ENCODE data around the gene SAYSD1. TPM values are rescaled to one million over a fixed set of nuclear protein-coding genes. Genes with fewer than 3 reads are reported as not detected.
A peak's percentile ranks its signal among the peaks of the same experiment; 100 is the strongest.

Gene SAYSD1
- total and polyA plus RNA-seq, 9 of the 15 experiments (the other 6 are each of a cell fraction or from before 2014, with no cell fraction given) = 3.5 to 19.1 (median 12.4) TPM

DNA sequence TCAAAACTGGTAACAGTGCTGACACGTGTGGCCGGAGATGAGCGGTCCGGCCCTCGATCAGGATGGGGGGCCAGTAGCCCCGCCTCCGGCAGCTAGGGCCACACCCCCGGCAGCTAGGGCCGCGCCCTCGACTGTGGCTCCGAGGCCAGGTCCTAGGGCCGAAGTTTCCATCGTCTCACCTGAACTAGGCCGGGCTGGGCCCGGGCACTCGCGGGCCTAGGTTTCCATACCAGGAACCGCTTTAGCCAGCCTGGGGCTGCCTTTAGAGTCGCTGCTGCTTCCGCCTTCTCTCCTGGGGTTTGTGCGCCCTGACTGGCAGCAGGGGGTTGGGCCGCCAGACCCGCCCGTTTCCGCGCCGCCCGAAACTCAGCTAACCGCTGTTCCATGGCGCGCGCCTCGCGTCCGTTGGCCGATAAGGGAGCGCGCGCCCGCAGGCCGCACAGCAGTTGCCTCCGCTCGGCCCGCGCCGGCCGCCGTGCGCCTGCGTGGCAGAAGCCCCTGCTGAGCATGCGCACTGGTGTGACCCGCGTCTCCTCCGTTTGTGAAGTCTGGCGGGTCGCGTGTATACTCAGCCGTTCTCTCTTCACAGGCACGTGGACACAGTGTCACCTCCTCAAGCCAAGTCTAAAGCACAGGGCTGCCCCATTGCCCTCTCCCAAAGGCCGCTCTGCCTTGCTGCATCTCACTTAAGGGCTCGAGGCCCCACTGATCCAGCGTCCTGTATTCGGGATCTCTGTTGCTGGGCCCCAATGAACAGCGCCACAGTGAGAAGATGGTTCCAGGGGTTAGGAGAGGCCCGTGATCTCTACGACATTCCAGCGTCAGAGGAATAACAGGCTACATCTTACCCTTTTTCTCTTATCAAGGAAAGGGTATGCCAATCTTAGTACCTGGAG, at the start of gene SAYSD1 (continued):
- TF ChIP-seq NONO (IDR thresholded peaks at IDR 0.05; ENCODE audit: low read depth in 2 of 2, low read length in 1 of 2) (peak; percentile 69 to 76; a peak in 3 of 4 replicates), ARNT (IDR thresholded peaks at IDR 0.05) (peak in 1 of 2 experiments; percentile 42; a peak in 2 of 4 replicates), SMARCB1 (IDR thresholded peaks at IDR 0.05; ENCODE audit: insufficient read length, low read depth) (no peak), GTF2A2 (tag; IDR thresholded peaks at IDR 0.05) (no peak), MIER1 (IDR thresholded peaks at IDR 0.05; ENCODE audit: low read depth) (peak; percentile 35; the same call in 1 of the 2 replicates), FUS (optimal IDR thresholded peaks at IDR 0.05; ENCODE audit: low read depth, low read length) (no peak), CBX5 (IDR thresholded peaks at IDR 0.05; ENCODE audit: borderline replicate concordance, low read depth) (no peak), ZNF165 (CRISPR knock-in tag; IDR thresholded peaks at IDR 0.05; ENCODE audit: borderline replicate concordance) (0 out of 2 replicates have a peak, but pooled peaks have one; percentile 28)
- TF ChIP-seq, protein P1, sequence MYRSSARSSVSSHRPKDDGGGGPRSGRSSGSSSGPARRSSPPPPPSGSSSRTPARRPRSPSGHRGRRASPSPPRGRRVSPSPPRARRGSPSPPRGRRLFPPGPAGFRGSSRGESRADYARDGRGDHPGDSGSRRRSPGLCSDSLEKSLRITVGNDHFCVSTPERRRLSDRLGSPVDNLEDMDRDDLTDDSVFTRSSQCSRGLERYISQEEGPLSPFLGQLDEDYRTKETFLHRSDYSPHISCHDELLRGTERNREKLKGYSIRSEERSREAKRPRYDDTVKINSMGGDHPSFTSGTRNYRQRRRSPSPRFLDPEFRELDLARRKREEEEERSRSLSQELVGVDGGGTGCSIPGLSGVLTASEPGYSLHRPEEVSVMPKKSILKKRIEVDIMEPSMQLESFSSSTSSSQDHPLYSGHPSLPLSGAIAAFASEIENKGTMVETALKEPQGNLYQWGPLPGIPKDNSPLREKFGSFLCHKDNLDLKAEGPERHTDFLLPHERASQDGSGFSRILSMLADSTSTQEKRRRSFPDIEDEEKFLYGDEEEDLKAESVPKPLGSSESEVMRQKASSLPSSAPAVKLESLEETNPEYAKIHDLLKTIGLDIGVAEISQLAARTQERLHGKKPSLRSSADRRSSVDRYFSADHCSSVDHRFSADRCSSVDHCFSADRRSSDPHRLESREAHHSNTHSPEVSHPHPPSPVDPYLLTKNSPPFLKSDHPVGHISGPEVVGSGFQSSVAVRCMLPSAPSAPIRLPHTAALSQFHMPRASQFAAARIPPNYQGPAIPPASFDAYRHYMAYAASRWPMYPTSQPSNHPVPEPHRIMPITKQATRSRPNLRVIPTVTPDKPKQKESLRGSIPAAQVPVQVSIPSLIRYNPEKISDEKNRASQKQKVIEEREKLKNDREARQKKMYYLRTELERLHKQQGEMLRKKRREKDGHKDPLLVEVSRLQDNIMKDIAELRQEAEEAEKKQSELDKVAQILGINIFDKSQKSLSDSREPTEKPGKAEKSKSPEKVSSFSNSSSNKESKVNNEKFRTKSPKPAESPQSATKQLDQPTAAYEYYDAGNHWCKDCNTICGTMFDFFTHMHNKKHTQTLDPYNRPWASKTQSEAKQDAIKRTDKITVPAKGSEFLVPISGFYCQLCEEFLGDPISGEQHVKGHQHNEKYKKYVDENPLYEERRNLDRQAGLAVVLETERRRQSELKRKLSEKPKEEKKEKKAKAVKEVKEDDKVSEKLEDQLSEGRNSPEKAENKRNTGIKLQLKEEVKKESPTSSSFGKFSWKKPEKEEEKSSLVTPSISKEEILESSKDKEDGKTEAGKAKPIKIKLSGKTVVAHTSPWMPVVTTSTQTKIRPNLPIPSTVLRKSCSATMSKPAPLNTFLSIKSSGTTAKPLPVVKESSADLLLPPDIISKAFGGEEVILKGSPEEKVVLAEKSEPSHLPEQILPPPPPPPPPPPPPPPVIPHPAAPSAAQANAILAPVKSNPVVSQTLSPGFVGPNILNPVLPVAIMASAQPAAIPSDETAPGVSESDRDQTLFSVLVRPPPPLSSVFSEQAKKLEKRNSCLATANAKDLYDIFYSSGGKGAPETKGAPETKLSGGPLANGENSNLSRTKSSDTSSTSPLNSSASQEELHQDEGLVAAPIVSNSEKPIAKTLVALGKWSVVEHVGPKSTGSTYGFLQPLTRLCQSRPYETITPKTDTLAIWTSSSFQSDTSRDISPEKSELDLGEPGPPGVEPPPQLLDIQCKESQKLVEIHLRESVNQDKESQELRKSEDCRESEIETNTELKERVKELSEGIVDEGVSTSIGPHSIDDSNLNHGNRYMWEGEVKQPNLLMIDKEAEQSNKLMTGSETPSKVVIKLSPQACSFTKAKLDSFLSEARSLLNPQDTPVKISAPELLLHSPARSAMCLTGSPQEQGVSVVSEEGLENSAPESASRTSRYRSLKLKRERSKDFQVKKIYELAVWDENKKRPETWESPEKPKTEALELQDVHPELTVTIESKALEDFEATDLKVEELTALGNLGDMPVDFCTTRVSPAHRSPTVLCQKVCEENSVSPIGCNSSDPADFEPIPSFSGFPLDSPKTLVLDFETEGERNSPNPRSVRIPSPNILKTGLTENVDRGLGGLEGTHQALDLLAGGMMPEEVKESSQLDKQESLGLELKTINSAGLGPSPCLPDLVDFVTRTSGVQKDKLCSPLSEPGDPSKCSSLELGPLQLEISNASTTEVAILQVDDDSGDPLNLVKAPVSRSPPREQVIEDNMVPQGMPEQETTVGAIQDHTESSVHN (IDR thresholded peaks at IDR 0.05; ENCODE audit: borderline replicate concordance in 1 of 2, low read depth in 1 of 2) = no peak
- TF ChIP-seq, protein P2, sequence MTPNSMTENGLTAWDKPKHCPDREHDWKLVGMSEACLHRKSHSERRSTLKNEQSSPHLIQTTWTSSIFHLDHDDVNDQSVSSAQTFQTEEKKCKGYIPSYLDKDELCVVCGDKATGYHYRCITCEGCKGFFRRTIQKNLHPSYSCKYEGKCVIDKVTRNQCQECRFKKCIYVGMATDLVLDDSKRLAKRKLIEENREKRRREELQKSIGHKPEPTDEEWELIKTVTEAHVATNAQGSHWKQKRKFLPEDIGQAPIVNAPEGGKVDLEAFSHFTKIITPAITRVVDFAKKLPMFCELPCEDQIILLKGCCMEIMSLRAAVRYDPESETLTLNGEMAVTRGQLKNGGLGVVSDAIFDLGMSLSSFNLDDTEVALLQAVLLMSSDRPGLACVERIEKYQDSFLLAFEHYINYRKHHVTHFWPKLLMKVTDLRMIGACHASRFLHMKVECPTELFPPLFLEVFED (CRISPR knock-in tag; conservative IDR thresholded peaks at IDR 0.05) = no peak
- TF ChIP-seq, protein P3, sequence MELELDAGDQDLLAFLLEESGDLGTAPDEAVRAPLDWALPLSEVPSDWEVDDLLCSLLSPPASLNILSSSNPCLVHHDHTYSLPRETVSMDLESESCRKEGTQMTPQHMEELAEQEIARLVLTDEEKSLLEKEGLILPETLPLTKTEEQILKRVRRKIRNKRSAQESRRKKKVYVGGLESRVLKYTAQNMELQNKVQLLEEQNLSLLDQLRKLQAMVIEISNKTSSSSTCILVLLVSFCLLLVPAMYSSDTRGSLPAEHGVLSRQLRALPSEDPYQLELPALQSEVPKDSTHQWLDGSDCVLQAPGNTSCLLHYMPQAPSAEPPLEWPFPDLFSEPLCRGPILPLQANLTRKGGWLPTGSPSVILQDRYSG (tag; conservative IDR thresholded peaks at IDR 0.05; ENCODE audit: low read depth) = peak; percentile 60; the same call in 1 of the 2 replicates
- TF ChIP-seq, protein P4, sequence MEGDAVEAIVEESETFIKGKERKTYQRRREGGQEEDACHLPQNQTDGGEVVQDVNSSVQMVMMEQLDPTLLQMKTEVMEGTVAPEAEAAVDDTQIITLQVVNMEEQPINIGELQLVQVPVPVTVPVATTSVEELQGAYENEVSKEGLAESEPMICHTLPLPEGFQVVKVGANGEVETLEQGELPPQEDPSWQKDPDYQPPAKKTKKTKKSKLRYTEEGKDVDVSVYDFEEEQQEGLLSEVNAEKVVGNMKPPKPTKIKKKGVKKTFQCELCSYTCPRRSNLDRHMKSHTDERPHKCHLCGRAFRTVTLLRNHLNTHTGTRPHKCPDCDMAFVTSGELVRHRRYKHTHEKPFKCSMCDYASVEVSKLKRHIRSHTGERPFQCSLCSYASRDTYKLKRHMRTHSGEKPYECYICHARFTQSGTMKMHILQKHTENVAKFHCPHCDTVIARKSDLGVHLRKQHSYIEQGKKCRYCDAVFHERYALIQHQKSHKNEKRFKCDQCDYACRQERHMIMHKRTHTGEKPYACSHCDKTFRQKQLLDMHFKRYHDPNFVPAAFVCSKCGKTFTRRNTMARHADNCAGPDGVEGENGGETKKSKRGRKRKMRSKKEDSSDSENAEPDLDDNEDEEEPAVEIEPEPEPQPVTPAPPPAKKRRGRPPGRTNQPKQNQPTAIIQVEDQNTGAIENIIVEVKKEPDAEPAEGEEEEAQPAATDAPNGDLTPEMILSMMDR (IDR thresholded peaks at IDR 0.05 in 2 of 3, conservative IDR thresholded peaks at IDR 0.05 in 1 of 3; ENCODE audit: insufficient read depth in 2 of 3, low read depth in 1 of 3, low read length in 3 of 3) = no peak
